Measurements from ENCODE around the gene BBS1.

BBS1 gene

GRCh38 chr11:66548041-66548440, 37.6 kb downstream of the BBS1 start:
- Histone ChIP-seq H3K4me1 (ENCODE audit: control insufficient read depth, low read length) (peaks cover 30% of the 10 kb centered on the region), H3K27ac (ENCODE audit: low read depth, low read length) (no peak overlapping the region), H3K4me3 (ENCODE audit: low read length) (no peak overlapping the region), H3K79me2 (ENCODE audit: control insufficient read depth, low read length) (peaks cover 6% of the 10 kb centered on the region), H4K20me1 (ENCODE audit: control insufficient read depth, insufficient read depth, low read depth, low read length) (no peaks in the 10 kb centered on the region), H3K4me2 (ENCODE audit: low read length) (no peak overlapping the region), H3K9me2 (replicated peaks; ENCODE audit: control insufficient read depth, low read length) (no peaks in the 10 kb centered on the region), H3F3A (ENCODE audit: control insufficient read depth, insufficient read depth) (peaks cover 4% of the 10 kb centered on the region; the same call in 1 of the 2 replicates), H3K9me3 (ENCODE audit: control insufficient read depth, insufficient read depth, low read length) (no peaks in the 10 kb centered on the region), H3K36me3 (ENCODE audit: control insufficient read depth, low read length) (no peaks in the 10 kb centered on the region; the same call in 1 of the 2 replicates), H3K27me3 (ENCODE audit: control insufficient read depth, low read length) (peaks cover 42% of the 10 kb centered on the region)
- TF ChIP-seq EZH2phosphoT487 (IDR thresholded peaks at IDR 0.05; ENCODE audit: borderline replicate concordance, low read length) (no peak), CTCF (IDR thresholded peaks at IDR 0.05; ENCODE audit: low read depth, low read length, poor library complexity, severe bottlenecking) (no peak)

- no peaks in the 10 kb centered on the region for H3K36me3 ChIP-seq (ENCODE audit: control insufficient read depth, low read length)
- no peak overlapping the region for H3K27ac ChIP-seq (ENCODE audit: low read depth, low read length)
- H3K4me2 ChIP-seq (ENCODE audit: low read length) = no peak overlapping the region
- no peaks in the 10 kb centered on the region for H4K20me1 ChIP-seq (ENCODE audit: control insufficient read depth, insufficient read depth, low read depth, low read length)
- no peak for TF ChIP-seq CTCF (IDR thresholded peaks at IDR 0.05; ENCODE audit: low read depth, low read length, poor library complexity, severe bottlenecking)
- TF ChIP-seq EZH2phosphoT487 (IDR thresholded peaks at IDR 0.05; ENCODE audit: borderline replicate concordance, low read length) = no peak
- peaks cover 24% of the 10 kb centered on the region for H3K4me1 ChIP-seq (ENCODE audit: control insufficient read depth, low read length)
- H3K27me3 ChIP-seq (ENCODE audit: control insufficient read depth, low read length) = peaks cover 42% of the 10 kb centered on the region
- no peaks in the 10 kb centered on the region for H3K9me2 ChIP-seq (replicated peaks; ENCODE audit: control insufficient read depth, low read length)
- peaks cover 4% of the 10 kb centered on the region; the same call in 1 of the 2 replicates for H3F3A ChIP-seq (ENCODE audit: control insufficient read depth, insufficient read depth)
- H3K4me3 ChIP-seq (ENCODE audit: low read length) = no peak overlapping the region
- H3K9me3 ChIP-seq (ENCODE audit: control insufficient read depth, insufficient read depth, low read length) = no peaks in the 10 kb centered on the region
- H3K79me2 ChIP-seq (ENCODE audit: control insufficient read depth, low read length) = peaks cover 6% of the 10 kb centered on the region
Observed at GRCh38 chr11:66548774-66549630, 38.6 kb downstream of the BBS1 start.

GRCh38 chr11:66549696-66550095, 39.3 kb downstream of the BBS1 start:
- TF ChIP-seq CTCF (IDR thresholded peaks at IDR 0.05; ENCODE audit: low read depth, low read length, poor library complexity, severe bottlenecking) (no peak), EZH2phosphoT487 (IDR thresholded peaks at IDR 0.05; ENCODE audit: borderline replicate concordance, low read length) (no peak)
- H3K79me2 ChIP-seq (ENCODE audit: control insufficient read depth, low read length) = peaks cover 6% of the 10 kb centered on the region
- H3K4me3 ChIP-seq (ENCODE audit: low read length) = no peak overlapping the region
- no peak overlapping the region for H3K4me2 ChIP-seq (ENCODE audit: low read length)
- no peaks in the 10 kb centered on the region for H4K20me1 ChIP-seq (ENCODE audit: control insufficient read depth, insufficient read depth, low read depth, low read length)
- no peaks in the 10 kb centered on the region for H3K9me3 ChIP-seq (ENCODE audit: control insufficient read depth, insufficient read depth, low read length)
- H3K4me1 ChIP-seq (ENCODE audit: control insufficient read depth, low read length) = peaks cover 17% of the 10 kb centered on the region
- peaks cover 42% of the 10 kb centered on the region for H3K27me3 ChIP-seq (ENCODE audit: control insufficient read depth, low read length)
- H3K36me3 ChIP-seq (ENCODE audit: control insufficient read depth, low read length) = no peaks in the 10 kb centered on the region
- H3K27ac ChIP-seq (ENCODE audit: low read depth, low read length) = no peak overlapping the region
- H3K9me2 ChIP-seq (replicated peaks; ENCODE audit: control insufficient read depth, low read length) = no peaks in the 10 kb centered on the region
- no peaks in the 10 kb centered on the region for H3F3A ChIP-seq (ENCODE audit: control insufficient read depth, insufficient read depth)
